GM13977 (cell line): ENCODE measurements around the gene ZNF598.

Experiments
- DNase-seq: peaks from one replicate; pipeline ENCODE4 v3.0.0; 2012; ENCODE audit warnings: low spot score
- in situ Hi-C: fragments of 300-500 bp; cut with MboI; formaldehyde crosslinking; loops from one replicate; pipeline ENCODE4 v1.12.0; 2022; ENCODE audit warnings: low sequenced_read_pairs, low pct_unique_long_range_greater_than_20kb, mixed read lengths, inconsistent platforms; ENCODE audit not compliant: unreplicated experiment
- TF ChIP-seq, protein P1 (sequence below): IDR thresholded peaks from 2 replicates; pipeline ENCODE4 v1.5.1; 2012; ENCODE audit warnings: mild to moderate bottlenecking, control low read depth; ENCODE audit not compliant: insufficient read depth; ENCODE audit errors: extremely low read depth, missing control alignments

ZNF598 gene

DNA sequence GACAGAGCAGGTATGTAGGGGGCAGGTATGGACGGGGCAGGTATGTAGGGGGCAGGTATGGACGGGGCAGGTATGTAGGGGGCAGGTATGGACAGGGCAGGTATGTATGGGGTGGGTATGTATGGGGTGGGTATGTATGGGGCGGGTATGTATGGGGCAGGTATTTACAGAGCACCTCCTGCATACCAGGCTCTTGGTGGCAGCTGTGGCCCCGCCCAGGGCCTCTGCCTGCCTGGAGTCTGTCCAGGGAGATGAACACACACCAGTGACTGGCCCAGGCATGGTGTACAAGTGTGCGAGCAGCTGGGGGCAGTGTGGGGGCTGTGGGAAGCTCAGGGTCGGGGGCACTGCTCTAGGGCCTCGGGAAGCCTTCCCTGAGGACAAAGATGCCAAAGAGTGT, 59.6 kb downstream of the ZNF598 start:
- in situ Hi-C loops = no loop called here
- no peak for DNase-seq
- TF ChIP-seq, protein P1, sequence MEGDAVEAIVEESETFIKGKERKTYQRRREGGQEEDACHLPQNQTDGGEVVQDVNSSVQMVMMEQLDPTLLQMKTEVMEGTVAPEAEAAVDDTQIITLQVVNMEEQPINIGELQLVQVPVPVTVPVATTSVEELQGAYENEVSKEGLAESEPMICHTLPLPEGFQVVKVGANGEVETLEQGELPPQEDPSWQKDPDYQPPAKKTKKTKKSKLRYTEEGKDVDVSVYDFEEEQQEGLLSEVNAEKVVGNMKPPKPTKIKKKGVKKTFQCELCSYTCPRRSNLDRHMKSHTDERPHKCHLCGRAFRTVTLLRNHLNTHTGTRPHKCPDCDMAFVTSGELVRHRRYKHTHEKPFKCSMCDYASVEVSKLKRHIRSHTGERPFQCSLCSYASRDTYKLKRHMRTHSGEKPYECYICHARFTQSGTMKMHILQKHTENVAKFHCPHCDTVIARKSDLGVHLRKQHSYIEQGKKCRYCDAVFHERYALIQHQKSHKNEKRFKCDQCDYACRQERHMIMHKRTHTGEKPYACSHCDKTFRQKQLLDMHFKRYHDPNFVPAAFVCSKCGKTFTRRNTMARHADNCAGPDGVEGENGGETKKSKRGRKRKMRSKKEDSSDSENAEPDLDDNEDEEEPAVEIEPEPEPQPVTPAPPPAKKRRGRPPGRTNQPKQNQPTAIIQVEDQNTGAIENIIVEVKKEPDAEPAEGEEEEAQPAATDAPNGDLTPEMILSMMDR = no peak

DNA sequence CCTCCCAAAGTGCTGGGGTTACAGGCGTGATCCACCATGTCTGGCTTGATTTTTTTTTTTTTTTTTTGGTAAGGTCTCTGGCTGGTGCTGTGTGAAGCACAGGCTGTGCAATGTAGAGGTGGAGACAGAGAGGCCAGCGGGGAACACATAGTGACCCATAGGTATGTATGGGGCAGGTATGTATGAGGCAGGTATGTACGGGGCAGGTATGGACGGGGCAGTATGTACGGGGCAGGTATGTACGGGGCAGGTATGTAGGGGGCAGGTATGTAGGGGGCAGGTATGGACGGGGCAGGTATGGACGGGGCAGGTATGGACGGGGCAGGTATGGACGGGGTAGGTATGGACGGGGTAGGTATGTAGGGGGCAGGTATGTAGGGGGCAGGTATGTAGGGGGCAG, 60.1 kb downstream of the ZNF598 start:
- in situ Hi-C loops = no loop called here
- TF ChIP-seq, protein P1 = no peak
- no peak for DNase-seq
